Gastrocnemius medialis (tissue), 4 donors: Measurements from ENCODE around the gene PAK1.

ENCODE experiments used
- CTCF ChIP-seq, 5 experiments: fragments of 450-650 bp in 3 of 5; fragments of 200-600 bp in 2 of 5; sonication (generic) in 2 of 5; IDR thresholded peaks in 4 of 5; conservative IDR thresholded peaks in 1 of 5; 1 replicate in 4 of 5; 2 replicates in 1 of 5; pipeline ENCODE4 v1.5.1; 2016 to 2019; ENCODE audit warnings: antibody characterized with exemption in 5 of 5, mild to moderate bottlenecking in 3 of 5, moderate library complexity in 3 of 5
- POLR2A ChIP-seq, 2 donors: fragments of 450-650 bp; IDR thresholded peaks; one replicate each; pipeline ENCODE4 v1.6.1; 2017; ENCODE audit warnings: antibody characterized with exemption in 2 of 2, mild to moderate bottlenecking in 2 of 2, moderate library complexity in 2 of 2

- TF ChIP-seq POLR2A (IDR thresholded peaks at IDR 0.05): no peak
- TF ChIP-seq CTCF (IDR thresholded peaks at IDR 0.05 in 4 of 5, conservative IDR thresholded peaks at IDR 0.05 in 1 of 5): no peak
Observed at GRCh38 chr11:77436506-77436905, 37.4 kb downstream of the PAK1 start.
